Left lobe of liver (tissue), 2 donors: ENCODE results near the gene TRIM26. TPM values are rescaled to one million over a fixed set of nuclear protein-coding genes. Genes with fewer than 3 reads are reported as not detected.

Experiments used
- ATAC-seq: fragments of 200-7000 bp; cut with Tn5 transposase; one replicate; pipeline ENCODE4 v1.9.1; 2020; ENCODE audit warnings: mild to moderate bottlenecking, moderate library complexity
- DNase-seq: peaks from one replicate; pipeline ENCODE4 v3.0.0-alpha.2; 2020; ENCODE audit warnings: low spot score
- total RNA-seq: library from RNA; stranded (reverse); gene quantifications from one replicate; pipeline ENCODE4 v1.2.1, GENCODE V29; 2021
- donor health status: DM: no; HTN: no; CAD: no; lungs with moderate emphysema.
- donor health status: DM: no; HTN: yes; CAD: no.

TRIM26 gene
- total RNA-seq, 1 donor from 2014 or later, result 47.2 TPM

- no peak for DNase-seq
- ATAC-seq, result no peak
Observed at GRCh38 chr6:30211306-30211705, 1.9 kb downstream of the TRIM26 start.

- DNase-seq (no peak), ATAC-seq (peak; percentile 22)
Observed at GRCh38 chr6:30207619-30208295, 5.4 kb downstream of the TRIM26 start.

GRCh38 chr6:30206799-30207618, 6.2 kb downstream of the TRIM26 start:
- peak; percentile 75 for ATAC-seq
- DNase-seq, result peak; percentile 88

GRCh38 chr6:30206152-30206551, 7.1 kb downstream of the TRIM26 start:
- no peak for ATAC-seq
- DNase-seq, result no peak

GRCh38 chr6:30204116-30204515, 9.1 kb downstream of the TRIM26 start:
- ATAC-seq (no peak), DNase-seq (no peak)

- ATAC-seq, result no peak
- no peak for DNase-seq
Observed at GRCh38 chr6:30202366-30202765, 10.8 kb downstream of the TRIM26 start.

- ATAC-seq, result peak; percentile 85
- peak; percentile 85 for DNase-seq
Observed at GRCh38 chr6:30200551-30201281, 12.5 kb downstream of the TRIM26 start.

GRCh38 chr6:30198166-30199084, 14.8 kb downstream of the TRIM26 start:
- ATAC-seq (no peak), DNase-seq (no peak)

- no peak for DNase-seq
- no peak for ATAC-seq
Observed at GRCh38 chr6:30196376-30196775, 16.8 kb downstream of the TRIM26 start.

DNA sequence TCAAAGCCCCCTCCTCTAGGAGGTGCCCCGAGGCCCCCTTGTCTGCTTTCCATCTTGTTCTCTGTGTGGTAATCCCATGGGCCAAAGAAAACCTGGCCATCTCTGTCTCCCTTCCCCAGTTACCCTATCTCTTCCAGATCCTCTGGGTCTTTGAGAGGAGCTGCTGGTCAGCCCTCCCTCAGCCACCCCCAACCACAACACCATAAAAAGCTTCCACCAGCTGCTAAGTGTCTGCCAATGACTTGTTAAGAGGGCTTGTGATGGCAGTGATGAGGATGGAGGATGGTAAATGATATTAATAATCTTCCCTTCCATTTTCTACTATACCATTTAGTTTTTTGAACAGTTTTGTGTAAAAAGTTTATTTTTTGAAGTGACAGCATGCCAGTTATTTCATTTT, 17.3 kb downstream of the TRIM26 start:
- ATAC-seq (no peak), DNase-seq (no peak)

- ATAC-seq (no peak), DNase-seq (no peak)
Observed at GRCh38 chr6:30194797-30195690, 18.2 kb downstream of the TRIM26 start.

GRCh38 chr6:30192076-30192475, 21.1 kb downstream of the TRIM26 start:
- ATAC-seq, result no peak
- no peak for DNase-seq

DNA sequence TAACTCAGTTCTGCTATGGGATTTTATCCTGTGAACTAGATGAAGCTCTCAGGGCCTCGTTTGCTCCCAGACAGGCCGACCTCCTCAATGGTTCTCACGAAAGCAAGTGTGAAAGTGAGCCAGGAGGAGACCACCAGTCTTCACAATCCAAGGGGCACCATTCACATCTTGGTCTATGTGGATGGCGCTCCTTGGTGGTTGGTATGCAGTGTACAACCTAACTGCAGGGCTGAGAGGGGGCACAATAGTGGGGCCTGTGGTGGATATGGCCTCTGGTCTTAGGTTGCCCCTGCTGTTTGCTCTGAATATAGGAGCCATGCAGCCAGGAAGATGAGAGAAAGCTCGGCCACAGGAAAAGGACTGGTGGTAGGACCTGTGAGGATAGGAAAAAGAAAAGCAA, 24.7 kb downstream of the TRIM26 start:
- no peak for DNase-seq
- ATAC-seq, result no peak

GRCh38 chr6:30185846-30186484, 27.2 kb downstream of the TRIM26 start:
- DNase-seq, result no peak
- ATAC-seq, result peak; percentile 10

- peak; percentile 14 for ATAC-seq
- DNase-seq, result no peak
Observed at GRCh38 chr6:30184417-30185031, 28.7 kb downstream of the TRIM26 start.

- ATAC-seq, result no peak
Observed at GRCh38 chr6:30180145-30180544, 33.1 kb downstream of the TRIM26 start.

GRCh38 chr6:30178837-30179236, 34.4 kb downstream of the TRIM26 start:
- ATAC-seq (no peak), DNase-seq (no peak)

More at GRCh38 chr6:30180145-30180544, 33.1 kb downstream of the TRIM26 start:
- no peak for DNase-seq

DNA sequence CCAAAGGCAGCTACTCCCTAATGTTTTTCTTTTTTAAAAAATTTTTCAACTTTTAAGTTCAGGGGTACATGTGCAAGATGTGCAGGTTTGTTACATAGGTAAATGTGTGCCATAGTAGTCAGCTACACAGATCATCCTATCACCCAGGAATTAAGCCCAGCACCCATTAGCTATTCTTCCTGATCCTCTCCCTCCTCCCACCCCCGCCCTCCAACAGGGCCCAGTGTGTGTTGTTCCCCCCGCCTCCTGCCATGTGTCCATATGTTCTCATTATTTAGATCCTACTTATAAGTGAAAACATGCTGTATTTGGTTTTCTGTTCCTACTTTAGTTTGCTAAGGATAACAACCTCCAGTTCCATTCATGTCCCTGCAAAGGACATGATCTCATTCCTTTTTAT, 37.4 kb downstream of the TRIM26 start:
- no peak for ATAC-seq
- no peak for DNase-seq

DNA sequence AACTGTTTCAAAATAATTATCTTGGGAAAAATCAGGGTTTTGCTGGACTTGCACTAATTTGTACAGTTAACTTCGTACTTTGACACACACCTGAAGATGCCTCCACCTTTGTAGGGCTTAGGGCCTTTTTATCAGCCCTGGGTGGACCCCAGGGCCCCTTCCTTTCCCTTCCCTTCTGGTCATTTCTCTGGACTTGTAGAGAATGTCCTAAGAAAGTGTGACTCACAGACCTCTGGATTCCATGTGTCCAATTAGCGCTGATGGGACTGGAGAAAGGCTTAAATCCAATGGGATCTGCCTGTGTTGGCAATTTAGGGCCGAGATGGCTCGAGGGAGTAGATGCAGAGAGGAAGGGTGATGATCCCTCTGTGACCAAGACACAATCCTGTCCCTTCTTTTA, 40.5 kb downstream of the TRIM26 start:
- DNase-seq (no peak), ATAC-seq (no peak)
